Keratinocyte (primary cell): ENCODE data around the gene RBM46. TPM values are rescaled to one million over a fixed set of nuclear protein-coding genes. Genes with fewer than 3 reads are reported as not detected.

Source experiments
- DNase-seq: peaks from one replicate; pipeline ENCODE4 v3.0.0-alpha.2; 2011; ENCODE audit warnings: low read depth, missing footprints, low spot score
- FAIRE-seq: peaks from 2 replicates; lab custom pipeline; 2011; peaks lifted over from hg19 to GRCh38; lab: Jason Lieb, UNC
- H2AFZ ChIP-seq: 2 replicates; pipeline ENCODE4 v1.6.0; 2012; ENCODE audit warnings: low read length, control low read depth, inconsistent platforms; ENCODE audit not compliant: control insufficient read depth
- H3K27ac ChIP-seq: 2 replicates; pipeline ENCODE4 v1.5.1; 2011; ENCODE audit warnings: low read length; ENCODE audit not compliant: control insufficient read depth, insufficient read depth
- H3K27me3 ChIP-seq: 3 replicates; pipeline ENCODE4 v1.6.0; 2011; ENCODE audit warnings: low read length; ENCODE audit not compliant: control insufficient read depth, insufficient read depth; ENCODE audit errors: extremely low read depth
- H3K36me3 ChIP-seq, 2 experiments: 2 replicates in 1 of 2; 3 replicates in 1 of 2; pipeline ENCODE4 v1.5.1; 2011; ENCODE audit warnings: low read length in 2 of 2, mild to moderate bottlenecking in 1 of 2; ENCODE audit not compliant: control insufficient read depth in 2 of 2, insufficient read depth in 2 of 2; ENCODE audit errors: extremely low read depth in 1 of 2
- H3K4me1 ChIP-seq: 3 replicates; pipeline ENCODE4 v1.5.1; 2011; ENCODE audit warnings: low read length; ENCODE audit not compliant: control insufficient read depth, insufficient read depth; ENCODE audit errors: extremely low read depth
- H3K4me2 ChIP-seq: 3 replicates; pipeline ENCODE4 v1.6.0; 2011; ENCODE audit warnings: low read depth, low read length; ENCODE audit not compliant: control insufficient read depth, insufficient read depth; ENCODE audit errors: extremely low read depth
- H3K4me3 ChIP-seq, 3 experiments: fragments of 200-600 bp in 1 of 3; sonication (generic) in 1 of 3; 2 replicates in 2 of 3; 3 replicates in 1 of 3; pipeline ENCODE4 v1.5.1; 2011 to 2016; ENCODE audit warnings: low read length in 3 of 3, mild to moderate bottlenecking in 3 of 3, control low read depth in 2 of 3, inconsistent platforms in 1 of 3, low read depth in 1 of 3, mixed read lengths in 1 of 3, mixed run types in 1 of 3, moderate library complexity in 1 of 3; ENCODE audit not compliant: control insufficient read depth in 2 of 3, insufficient read depth in 2 of 3; ENCODE audit errors: extremely low read depth in 1 of 3
- H3K79me2 ChIP-seq: 2 replicates; pipeline ENCODE4 v1.6.0; 2012; ENCODE audit warnings: low read length; ENCODE audit not compliant: control insufficient read depth, insufficient read depth
- H3K9ac ChIP-seq: 3 replicates; pipeline ENCODE4 v1.6.0; 2011; ENCODE audit warnings: low read length; ENCODE audit not compliant: control insufficient read depth, insufficient read depth; ENCODE audit errors: extremely low read depth
- H3K9me1 ChIP-seq: 3 replicates; pipeline ENCODE4 v1.6.0; 2011; ENCODE audit warnings: low read length; ENCODE audit not compliant: control insufficient read depth, insufficient read depth; ENCODE audit errors: extremely low read depth
- H3K9me3 ChIP-seq: 2 replicates; pipeline ENCODE4 v1.5.1; 2012; ENCODE audit warnings: low read depth, low read length; ENCODE audit not compliant: control insufficient read depth
- H4K20me1 ChIP-seq: 3 replicates; pipeline ENCODE4 v1.6.0; 2011; ENCODE audit warnings: low read length; ENCODE audit not compliant: control insufficient read depth, insufficient read depth; ENCODE audit errors: extremely low read depth
- EZH2 ChIP-seq: IDR thresholded peaks from one replicate; pipeline ENCODE4 v1.6.1; 2012; ENCODE audit warnings: inconsistent platforms, mild to moderate bottlenecking, low read length, moderate library complexity
- dilution Hi-C: fragments of 300-500 bp; cut with MboI; formaldehyde crosslinking; loops from one replicate; pipeline ENCODE4 v1.7.0; 2020; ENCODE audit warnings: low sequenced_read_pairs; ENCODE audit not compliant: extremely low pct_ligation_motif_present
- polyA plus RNA-seq, 5 experiments: library from polyadenylated mRNA; depleted of rRNA in 3 of 5; stranded (reverse) in 3 of 5; stranded (forward) in 1 of 5; unstranded in 1 of 5; fragments of >200 nt; gene quantifications; 1 replicate in 1 of 5; 2 replicates in 3 of 5; 3 replicates in 1 of 5; pipeline versions ENCODE4 v1.2.1 to v1.2.3, GENCODE V29; 2011 to 2012; ENCODE audit warnings: missing spikeins in 2 of 5, low read depth in 1 of 5, low replicate concordance in 1 of 5
- TF ChIP-seq, protein P1 (sequence below), 3 experiments: IDR thresholded peaks in 1 of 3; conservative IDR thresholded peaks in 1 of 3; optimal IDR thresholded peaks in 1 of 3; 2 replicates in 2 of 3; 3 replicates in 1 of 3; pipeline versions ENCODE3 to v1.5.1; 2011; ENCODE audit warnings: low read length in 3 of 3, mild to moderate bottlenecking in 3 of 3, moderate library complexity in 2 of 3, control low read depth in 1 of 3, inconsistent platforms in 1 of 3; ENCODE audit not compliant: insufficient read depth in 2 of 3; ENCODE audit errors: extremely low read depth in 1 of 3

The RBM46 gene
- polyA plus RNA-seq, 1 donor (not counting 4 experiments of a cell fraction or from before 2014, with no cell fraction given) = 0.04 TPM

DNA sequence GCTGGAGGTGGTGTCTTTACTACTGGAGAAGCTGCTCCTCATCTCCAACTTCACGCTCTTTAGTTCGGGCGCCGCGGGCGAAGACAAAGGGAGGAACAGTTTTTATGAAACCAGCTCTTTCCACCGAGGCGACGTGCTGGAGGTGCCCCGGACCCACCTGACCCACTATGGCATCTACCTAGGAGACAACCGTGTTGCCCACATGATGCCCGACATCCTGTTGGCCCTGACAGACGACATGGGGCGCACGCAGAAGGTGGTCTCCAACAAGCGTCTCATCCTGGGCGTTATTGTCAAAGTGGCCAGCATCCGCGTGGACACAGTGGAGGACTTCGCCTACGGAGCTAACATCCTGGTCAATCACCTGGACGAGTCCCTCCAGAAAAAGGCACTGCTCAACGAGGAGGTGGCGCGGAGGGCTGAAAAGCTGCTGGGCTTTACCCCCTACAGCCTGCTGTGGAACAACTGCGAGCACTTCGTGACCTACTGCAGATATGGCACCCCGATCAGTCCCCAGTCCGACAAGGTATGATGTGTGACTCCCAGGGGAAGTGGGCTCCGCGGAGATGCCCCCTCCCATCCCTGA is 36.6 kb upstream of the RBM46 start:
- no peak for DNase-seq
- Histone ChIP-seq H3K4me1 (peaks cover 10% of the 10 kb centered on the region), H3K9ac (peak overlapping the region; percentile 73), H2AFZ (peak overlapping the region; percentile 99), H3K79me2 (no peaks in the 10 kb centered on the region), H3K9me3 (no peaks in the 10 kb centered on the region), H3K27ac (no peak overlapping the region), H3K9me1 (no peaks in the 10 kb centered on the region), H3K27me3 (peaks cover 34% of the 10 kb centered on the region), H3K4me2 (peak overlapping the region; percentile 92), H3K36me3 (no peaks in the 10 kb centered on the region), H4K20me1 (no peaks in the 10 kb centered on the region), H3K4me3 (peak overlapping the region; percentile 58 to 82 (median 74))
- TF ChIP-seq EZH2 = no peak
- TF ChIP-seq, protein P1, sequence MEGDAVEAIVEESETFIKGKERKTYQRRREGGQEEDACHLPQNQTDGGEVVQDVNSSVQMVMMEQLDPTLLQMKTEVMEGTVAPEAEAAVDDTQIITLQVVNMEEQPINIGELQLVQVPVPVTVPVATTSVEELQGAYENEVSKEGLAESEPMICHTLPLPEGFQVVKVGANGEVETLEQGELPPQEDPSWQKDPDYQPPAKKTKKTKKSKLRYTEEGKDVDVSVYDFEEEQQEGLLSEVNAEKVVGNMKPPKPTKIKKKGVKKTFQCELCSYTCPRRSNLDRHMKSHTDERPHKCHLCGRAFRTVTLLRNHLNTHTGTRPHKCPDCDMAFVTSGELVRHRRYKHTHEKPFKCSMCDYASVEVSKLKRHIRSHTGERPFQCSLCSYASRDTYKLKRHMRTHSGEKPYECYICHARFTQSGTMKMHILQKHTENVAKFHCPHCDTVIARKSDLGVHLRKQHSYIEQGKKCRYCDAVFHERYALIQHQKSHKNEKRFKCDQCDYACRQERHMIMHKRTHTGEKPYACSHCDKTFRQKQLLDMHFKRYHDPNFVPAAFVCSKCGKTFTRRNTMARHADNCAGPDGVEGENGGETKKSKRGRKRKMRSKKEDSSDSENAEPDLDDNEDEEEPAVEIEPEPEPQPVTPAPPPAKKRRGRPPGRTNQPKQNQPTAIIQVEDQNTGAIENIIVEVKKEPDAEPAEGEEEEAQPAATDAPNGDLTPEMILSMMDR (optimal IDR thresholded peaks at IDR 0.05 in 1 of 3, IDR thresholded peaks at IDR 0.05 in 1 of 3, conservative IDR thresholded peaks at IDR 0.05 in 1 of 3; ENCODE audit: extremely low read depth in 1 of 3, insufficient read depth in 2 of 3, low read length in 3 of 3) = peak in 1 of 3 experiments; percentile 5
- FAIRE-seq = no peak
- dilution Hi-C loops = no loop called here

DNA sequence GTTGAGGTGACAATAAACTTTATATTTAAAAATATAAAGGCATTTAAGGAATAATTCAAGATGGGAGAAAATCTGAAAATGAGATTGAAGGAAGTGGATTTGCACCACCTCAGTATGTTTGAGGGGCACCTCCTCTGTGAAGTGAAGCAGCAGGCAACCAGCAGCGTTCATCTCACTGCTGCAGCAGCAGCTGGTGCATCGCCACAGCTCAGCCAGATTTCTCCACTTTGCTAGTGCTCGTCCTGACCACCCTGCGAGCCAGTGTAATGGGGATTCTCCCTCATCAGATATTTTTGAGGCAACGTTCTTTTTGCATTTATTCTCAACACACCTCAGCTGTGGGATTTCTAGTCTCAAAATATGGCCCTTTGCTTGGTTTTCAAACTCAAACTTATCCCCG is 23.4 kb upstream of the RBM46 start:
- no peak overlapping the region for H3K9ac ChIP-seq
- no peaks in the 10 kb centered on the region for H3K4me1 ChIP-seq
- H3K9me1 ChIP-seq = no peaks in the 10 kb centered on the region
- no peak for FAIRE-seq
- no peak overlapping the region for H3K4me3 ChIP-seq
- H3K9me3 ChIP-seq = no peaks in the 10 kb centered on the region
- TF ChIP-seq, protein P1 (optimal IDR thresholded peaks at IDR 0.05 in 1 of 3, IDR thresholded peaks at IDR 0.05 in 1 of 3, conservative IDR thresholded peaks at IDR 0.05 in 1 of 3; ENCODE audit: extremely low read depth in 1 of 3, insufficient read depth in 2 of 3, low read length in 3 of 3) = no peak
- H3K4me2 ChIP-seq = no peak overlapping the region
- no peak overlapping the region for H3K27ac ChIP-seq
- dilution Hi-C loops = no loop called here
- H4K20me1 ChIP-seq = no peaks in the 10 kb centered on the region
- H3K27me3 ChIP-seq = peaks cover 4% of the 10 kb centered on the region
- H3K36me3 ChIP-seq = no peaks in the 10 kb centered on the region
- H3K79me2 ChIP-seq = no peaks in the 10 kb centered on the region
- DNase-seq = no peak
- H2AFZ ChIP-seq = no peak overlapping the region
